GM19351 (cell line): ENCODE results near the gene YOD1.

Source experiments
- ATAC-seq: cut with Tn5 transposase; IDR thresholded peaks from one replicate; pipeline ENCODE4 v1.9.1; 2021; ENCODE audit warnings: mild to moderate bottlenecking, moderate library complexity; ENCODE audit not compliant: unreplicated experiment

Gene YOD1

DNA sequence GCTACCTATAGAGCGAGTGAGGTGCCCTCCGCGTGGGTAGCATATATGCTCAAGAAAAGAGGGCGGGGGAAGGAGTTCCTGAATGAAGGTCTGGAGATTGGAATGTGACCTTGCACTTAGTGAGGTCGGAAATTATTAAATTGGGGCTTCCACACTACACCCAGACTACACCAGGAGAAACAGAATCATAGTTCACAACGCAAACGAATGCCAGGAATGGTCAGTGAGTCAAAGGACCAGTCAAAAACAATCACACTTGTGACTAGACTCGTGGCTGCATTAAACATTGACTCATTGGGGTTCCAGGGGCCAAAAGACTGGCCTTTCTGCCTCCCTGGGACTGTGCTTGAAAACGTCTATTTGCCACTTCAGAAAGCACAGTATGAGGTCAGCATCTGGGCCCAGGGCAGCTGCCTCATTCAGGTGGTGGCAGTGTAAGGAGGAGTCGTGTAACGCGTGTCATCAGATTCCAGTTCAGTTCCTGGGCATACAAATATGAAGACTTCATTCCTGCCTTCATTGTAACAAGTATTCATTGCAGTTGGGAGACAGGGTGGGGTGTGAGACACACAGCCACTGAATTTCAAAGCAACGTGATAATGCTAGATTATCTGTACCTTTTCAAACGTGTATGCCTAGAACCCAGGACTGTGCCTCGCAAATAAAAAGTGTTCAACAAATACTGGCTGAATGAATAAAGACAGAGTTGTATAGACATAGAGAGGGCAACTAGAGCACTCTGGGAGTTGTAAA is at the start of gene YOD1:
Gene YOD1, minus strand, starts transcription at position 18 of the 753 bp plus-strand sequence. CDS start 178 bp downstream, outside the sequence.
- ATAC-seq: no peak

DNA sequence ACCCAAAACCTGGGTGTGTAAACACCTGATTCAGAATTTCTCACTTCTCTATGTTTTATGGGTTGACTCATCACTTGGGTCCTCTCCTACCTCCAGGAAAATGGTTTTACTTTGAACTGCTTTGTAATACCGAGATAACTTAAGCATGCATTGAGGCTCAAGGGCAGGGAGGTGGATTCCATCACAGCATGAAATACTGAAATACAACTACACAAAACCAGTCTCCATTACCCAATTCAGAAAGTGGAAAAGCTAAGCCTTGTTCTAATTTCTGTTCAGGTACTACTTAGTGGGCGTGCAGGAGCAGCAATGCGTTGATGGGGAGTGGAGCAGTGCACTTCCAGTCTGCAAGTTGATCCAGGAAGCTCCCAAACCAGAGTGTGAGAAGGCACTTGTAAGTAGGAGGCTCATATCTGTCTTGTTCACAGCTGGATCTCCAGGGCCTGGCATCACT is 46.9 kb upstream of the YOD1 start:
- peak; percentile 95 for ATAC-seq

DNA sequence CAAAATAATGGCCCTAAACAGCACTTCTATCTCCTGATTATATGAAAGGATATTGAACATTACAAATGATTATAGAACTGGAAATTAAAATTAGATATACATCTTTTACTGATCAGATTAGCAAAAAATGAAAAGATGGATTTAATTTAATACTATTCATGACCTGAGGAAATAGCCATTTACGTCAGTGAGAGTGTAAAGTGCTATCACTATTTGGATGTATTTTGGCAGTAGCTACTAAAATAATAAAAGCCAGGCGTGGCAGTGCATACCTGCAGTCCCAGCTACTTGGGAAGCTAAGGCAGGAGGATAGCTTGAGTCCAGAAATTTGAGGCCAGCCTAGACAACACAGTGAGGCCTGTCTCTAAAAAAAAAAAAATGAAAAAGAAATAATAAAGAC is 42.9 kb upstream of the YOD1 start:
- ATAC-seq: no peak

DNA sequence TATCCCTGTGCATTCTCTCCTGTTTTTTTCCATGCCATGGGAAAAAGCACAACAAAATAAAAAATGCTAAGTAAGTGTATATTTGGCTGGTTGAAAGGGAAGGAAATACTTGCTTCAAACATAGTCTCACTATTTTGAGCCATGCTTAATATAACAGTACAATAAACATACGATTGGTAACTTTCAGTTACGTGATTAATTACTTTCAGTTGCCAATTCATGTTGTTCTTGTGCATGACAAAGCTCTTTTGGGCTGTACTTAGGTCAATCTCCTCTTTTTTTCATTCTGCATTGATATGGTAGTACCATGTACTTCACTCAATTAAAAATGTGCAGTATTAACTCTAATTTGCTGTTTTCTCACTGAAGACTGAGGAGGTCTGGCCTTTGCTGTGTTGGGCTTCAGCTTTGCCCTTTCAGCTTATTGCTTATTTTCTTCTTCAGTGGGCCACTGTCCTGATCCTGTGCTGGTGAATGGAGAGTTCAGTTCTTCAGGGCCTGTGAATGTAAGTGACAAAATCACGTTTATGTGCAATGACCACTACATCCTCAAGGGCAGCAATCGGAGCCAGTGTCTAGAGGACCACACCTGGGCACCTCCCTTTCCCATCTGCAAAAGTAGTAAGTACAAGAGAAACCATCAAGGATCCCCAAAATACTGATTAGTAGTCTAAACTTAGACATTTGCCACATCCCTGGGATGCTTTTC is 40.3 kb upstream of the YOD1 start:
- ATAC-seq: no peak

DNA sequence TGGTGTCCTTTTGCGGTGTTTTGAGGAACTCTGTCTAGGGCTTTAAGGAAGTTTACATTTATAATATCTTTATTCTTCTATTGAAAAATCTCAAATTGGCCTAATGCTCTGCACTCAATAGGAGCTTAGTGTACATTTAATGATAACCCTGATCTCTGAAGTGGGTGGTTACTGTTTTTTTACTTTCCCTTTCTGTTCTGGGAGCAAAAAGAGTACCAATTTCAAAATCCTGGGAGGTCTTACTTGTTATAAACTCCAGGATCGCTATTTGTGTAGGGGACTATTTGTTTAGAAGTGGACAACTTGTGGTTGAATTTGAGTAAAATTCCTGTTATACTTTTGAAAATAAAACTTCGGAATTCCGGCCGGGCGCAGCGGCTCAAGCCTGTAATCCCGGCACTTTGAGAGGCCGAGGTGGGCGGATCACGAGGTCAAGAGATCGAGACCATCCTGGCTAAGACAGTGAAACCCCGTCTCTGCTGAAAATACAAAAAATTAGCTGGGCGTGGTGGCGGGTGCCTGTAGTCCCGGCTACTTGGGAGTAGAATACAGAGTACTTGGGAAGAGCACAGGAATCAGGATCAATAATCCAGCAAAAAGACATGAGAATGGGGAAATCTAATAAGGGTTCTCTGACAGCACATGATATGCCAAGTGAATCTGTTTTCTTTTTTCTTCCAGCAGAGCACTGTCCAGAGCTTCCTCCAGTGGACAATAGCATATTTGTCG is 38.8 kb upstream of the YOD1 start:
- ATAC-seq: no peak

DNA sequence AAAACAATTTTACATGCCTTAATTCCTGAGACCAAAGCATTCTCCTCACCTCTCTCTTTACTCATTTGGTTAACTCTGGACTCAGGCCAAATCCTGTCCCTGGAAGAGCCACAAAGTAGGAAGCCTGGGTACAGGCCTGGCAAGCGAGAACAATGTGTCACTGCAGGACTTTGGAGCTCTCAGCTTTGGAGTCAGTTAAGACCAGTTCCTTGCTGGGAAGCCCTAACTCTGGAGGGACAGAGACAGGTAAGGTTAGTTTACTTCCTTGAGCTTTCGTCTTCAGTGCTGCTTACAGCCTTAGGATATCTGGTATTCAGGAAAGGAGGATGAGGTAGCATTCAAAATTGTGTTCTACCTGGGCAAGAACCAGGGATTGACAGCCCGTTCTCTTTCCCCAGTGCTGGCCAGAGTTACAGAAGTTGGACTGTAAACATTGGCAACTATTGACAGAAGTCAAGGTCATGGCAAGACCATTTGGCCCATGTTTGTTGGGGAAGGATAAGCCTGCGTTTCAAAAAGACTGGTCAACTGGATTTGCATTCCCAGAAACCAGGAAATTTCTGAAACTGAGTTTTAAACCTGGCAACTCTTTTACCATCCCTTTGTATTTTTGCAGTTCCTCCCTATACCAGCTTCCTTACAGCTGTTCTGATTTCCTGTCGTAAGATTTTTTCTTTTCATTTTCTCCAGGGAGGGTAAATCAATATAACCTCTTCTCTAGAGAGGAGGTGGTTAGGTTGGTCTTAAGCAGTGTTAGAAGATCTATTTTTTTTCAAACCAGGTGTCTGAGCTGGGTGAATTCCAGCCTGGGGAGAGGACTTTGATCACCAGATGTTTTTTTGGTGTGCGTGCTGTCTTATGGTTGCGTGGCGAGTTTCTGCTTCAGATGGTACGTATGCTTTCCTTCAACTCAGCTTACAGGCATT is 38.0 kb upstream of the YOD1 start, which contains the start of gene C4BPB:
Gene C4BPB, plus strand, starts transcription at position 160 of the 926 bp plus-strand sequence. Its CDS starts 672 bp downstream, at position 832.
- ATAC-seq: no peak

DNA sequence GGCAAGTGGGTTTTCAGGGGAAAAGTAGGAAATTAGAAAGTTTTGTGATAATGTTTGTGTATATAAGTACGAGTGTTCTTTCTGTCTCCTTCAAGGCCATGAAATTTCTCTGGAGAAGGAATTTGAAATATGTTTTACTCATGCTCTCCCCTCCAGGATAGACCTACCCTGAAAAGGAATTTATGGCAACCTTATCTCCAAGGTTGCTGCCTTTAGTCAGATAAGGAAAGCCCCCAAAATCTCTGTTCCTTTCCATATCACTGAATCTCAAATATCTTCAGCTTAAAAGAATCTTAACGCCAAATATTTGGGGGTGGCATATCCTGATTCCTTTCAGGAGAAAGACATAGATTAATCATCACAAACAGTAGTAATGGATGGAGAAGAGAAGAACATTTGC is 37.2 kb upstream of the YOD1 start:
- no peak for ATAC-seq

DNA sequence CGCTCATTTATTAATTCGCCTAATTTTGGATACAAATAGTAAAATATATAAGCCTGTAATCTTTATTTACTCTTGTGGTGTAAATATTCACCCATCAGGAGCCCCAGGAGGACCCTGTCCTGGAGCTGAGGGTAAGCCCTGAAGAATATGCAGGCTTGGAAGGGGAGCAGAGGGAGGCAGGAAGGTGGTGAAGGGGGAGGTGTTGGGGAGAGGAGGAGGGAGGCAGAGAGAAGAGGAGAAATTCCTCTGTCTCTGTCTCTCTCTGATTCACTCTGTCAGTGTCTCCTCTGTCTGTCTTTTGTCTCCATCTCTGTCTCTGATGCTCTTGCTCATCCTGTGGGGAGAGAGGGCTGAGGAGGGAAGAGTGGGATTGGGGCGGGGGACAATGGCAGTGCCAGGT is 34.9 kb upstream of the YOD1 start:
- ATAC-seq: no peak

DNA sequence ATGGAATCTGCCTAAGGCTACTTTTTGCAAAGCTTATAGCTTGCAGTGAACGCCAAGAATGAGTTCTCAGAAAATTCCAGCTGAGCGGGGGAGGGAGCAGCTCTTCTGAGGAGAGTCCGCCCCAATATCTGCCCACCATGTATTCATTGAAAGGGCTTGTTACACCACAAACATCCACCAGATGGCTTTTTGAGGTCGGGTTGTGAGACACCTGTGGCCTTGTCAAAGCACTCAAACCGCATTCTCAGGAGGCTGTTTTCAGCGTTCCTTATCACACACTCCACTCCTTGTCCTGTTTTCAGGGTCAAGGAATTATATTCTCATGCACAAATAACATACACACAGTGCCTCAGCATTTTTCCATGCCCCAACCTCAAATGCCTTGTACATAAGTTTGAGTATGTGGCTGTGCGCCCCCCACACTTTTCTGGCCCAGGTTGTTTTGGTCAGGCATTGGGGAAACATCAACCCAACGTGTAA is 33.7 kb upstream of the YOD1 start:
- peak; percentile 76 for ATAC-seq

DNA sequence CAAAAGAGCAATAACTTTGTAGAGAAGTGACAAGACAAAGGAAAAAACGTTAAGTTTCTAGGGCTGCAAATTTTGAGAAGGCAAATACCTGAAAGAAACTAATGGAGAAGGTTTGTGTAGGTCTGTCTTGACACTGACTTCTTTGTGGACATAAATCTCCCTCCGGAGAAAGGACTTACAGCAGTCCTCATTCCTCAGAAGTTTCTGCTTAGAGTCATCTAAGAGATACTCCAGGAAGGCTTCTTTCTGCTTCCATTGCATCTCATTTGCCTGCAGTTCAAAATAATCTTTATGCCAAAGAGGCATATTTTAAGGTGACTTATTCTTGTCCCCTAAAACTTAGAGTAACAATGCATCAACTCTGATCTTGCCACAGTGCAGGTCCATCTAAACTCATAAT is 33.2 kb upstream of the YOD1 start:
- no peak for ATAC-seq

DNA sequence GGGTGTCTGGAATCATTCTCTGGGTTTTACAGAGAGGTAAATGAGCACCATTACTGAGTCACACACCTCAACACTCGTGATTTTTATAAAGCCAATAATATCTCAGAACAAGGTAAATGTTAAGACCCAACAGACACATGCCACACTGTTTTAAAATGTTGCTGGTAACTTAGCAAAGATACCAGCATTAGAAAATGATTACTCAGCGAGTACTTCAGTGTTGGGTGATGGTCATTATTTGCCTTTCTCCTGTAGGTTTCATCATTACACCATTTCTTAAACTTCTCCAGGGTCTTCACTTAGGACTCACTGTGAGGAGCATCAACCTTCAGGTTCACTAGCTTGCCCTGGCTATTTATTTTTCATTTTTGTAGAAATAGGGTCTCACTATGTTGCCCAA is 30.8 kb upstream of the YOD1 start:
- no peak for ATAC-seq

DNA sequence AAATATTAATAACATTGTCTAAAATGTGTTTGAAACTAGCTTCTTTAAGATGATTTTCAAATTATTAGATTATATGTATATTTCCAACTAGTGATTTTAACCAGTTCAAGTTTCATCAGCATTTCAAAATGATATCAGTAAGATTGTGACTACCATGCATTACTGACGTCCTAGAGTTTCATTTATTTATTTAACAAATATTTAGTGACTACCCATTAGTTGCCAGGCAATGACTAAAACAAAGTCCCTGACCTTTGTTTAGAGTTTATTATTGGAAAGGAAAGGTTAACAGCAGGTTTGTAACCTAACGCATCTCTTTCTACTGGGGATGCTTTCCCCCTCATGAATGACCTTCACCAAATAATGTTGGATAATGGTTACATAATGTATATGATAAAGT is 30.1 kb upstream of the YOD1 start:
- no peak for ATAC-seq

DNA sequence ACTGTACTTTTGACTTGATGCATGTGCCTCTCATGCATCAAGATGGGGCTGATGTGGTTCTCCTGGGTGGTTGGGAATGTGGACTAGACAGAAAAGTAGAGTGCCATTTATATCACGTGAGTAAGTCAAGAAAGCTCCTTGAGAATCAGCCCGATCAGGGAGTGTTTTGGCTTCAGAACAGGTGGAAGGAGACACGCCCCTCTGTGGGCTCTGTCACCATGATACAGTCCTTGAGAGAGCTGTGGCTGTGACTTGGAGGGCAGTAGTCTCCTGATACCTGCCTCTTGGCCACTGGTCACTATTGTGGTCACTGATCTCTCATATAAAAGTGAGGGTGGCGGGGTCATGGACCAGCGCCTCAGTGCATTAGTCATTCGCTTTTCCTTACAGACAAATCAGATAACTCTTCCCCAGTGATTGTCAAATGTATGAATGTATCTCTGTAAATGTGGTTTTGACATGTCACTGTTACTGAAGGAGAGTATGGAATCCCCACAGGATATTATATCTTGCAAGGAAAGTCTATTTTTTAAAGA is 28.8 kb upstream of the YOD1 start:
- ATAC-seq: no peak

DNA sequence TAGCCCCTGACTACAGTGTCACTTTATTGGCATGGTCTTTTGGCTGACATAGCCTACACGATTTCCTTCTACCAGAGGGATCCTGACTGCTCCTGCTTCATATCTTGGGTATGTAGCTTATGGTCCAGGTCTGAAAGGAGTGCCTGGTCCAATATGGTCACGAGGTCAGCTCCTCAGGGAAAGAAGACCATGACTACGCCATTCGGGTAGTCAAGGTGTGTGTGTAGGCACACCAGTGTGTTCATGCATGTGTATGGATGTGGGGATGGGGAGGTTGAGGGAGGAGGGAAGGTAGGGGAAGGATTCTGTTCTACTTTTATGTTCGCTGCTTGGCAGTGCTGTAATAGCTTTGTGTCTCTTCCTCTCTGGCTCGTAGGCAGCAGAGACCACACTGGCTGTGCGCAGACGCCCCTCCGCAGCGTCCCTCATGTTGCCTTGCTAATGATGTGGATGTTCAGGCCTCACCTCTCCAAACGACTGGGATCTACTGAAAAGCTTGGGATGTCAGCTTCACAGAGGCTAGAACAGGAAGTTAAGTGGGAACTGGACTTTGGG is 27.6 kb upstream of the YOD1 start:
- no peak for ATAC-seq

DNA sequence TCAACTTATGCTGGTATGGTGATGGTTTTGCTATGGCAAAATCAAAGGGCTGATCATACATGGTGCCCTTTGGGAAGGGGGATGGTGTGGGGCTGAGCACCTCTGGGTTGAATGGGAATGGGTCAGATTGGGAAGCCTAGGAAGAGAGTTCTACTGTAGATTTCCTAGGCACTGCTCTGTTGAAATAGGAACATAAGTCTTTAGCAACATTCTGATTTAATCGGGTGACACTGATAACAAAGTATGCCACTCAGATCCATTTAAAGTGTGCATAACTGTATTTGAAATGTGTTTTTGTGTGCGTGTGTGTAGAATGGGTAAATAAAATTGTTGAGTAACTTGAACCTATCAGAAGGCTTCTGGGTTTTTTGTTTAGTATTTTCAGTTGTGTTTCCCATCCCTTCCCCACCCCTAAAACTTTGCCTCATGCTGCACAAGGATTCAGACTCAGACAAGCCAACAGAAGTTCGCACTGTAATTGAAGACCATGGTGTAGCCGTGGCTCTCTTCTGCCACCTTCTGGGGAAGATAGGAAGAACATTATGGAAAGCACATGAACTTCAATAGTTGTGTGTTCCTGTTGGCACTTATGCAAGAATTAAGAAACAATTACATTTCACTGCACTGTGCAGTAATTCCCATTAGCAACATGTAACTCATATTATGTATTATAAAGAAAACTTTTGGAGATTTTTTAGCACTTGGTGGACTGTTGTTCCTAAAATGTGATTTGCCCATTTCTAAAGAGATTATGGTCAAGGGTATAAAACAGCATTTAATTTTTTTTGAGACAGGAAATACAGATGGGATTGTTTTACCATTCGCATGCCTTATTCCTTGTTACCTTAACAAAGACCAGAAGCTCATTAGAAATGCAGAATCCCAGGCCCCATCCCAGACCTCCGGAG is 26.7 kb upstream of the YOD1 start:
- peak; percentile 64 for ATAC-seq

DNA sequence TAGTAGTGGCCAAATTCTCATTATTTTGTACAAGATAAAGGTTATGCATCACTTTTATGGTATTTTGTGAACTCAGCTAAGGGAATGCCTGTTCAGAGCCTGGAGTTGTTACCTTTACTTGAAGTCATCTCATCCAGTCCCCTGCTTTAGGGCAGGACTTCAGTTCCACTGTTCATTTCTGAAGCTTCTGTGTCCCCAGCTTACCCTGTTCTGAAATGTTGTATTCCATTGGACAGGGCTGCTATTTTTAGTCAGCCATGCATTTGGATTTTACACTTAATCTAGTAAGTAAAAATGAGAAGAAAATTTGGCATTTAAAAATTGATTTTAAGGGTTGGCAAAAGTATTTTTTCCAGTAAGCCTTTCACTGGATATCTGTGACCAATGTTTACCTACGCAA is 26.0 kb upstream of the YOD1 start:
- ATAC-seq: no peak

DNA sequence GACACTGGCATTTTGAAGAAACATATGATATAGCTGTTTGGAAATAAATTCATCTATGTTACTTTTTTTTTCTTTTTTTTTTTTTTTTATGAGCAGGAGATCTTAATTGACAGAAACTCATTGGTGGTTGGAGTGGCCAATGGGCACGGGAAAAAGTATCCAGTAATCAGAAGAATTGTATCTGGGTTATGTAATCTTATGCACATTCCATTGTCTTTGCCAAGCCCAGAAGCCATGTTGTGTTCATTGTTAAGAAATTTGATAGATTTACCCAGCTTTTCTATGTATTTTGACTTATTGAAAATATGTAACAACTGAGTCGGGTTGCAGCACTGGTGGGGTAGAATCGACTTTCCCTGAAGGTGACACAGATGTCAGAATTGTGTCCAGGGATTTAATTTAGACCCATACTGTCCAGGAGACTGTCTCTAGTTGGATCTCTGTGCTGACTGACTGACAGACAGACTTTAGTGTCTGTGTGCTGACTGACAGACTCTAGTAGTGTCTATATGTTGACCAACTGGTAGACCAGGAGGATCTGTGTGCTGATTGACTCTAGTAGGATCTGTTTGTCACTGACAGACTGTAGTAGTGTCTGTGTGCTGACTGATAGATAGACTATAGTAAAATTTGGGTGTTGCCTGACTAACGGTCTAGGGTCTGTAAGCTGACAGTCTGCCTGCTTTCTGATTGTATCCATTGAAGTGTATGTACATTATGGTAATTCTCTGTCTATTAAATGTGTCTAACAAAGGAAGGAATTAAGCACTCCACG is 25.4 kb upstream of the YOD1 start:
- ATAC-seq: no peak
